Epithelial cell of esophagus (primary cell): ENCODE measurements around the gene CMTM1.

Experiments used
- DNase-seq: peaks from one replicate; pipeline ENCODE4 v3.0.0; 2010; ENCODE audit warnings: low read depth
- H3K4me3 ChIP-seq: 2 replicates; pipeline ENCODE4 v1.5.1; 2011; ENCODE audit warnings: mild to moderate bottlenecking, low read length, control low read depth
- CTCF ChIP-seq: IDR thresholded peaks from 2 replicates; pipeline ENCODE4 v1.5.1; 2011; ENCODE audit warnings: low read depth, mild to moderate bottlenecking, low read length, control low read depth, inconsistent platforms; ENCODE audit not compliant: insufficient read depth; ENCODE audit errors: missing control alignments

Gene CMTM1

GRCh38 chr16:66525396-66526180 is 40.7 kb upstream of the CMTM1 start:
- no peak for DNase-seq
- TF ChIP-seq CTCF = no peak
- H3K4me3 ChIP-seq = no peak overlapping the region

GRCh38 chr16:66528294-66528693 is 37.9 kb upstream of the CMTM1 start:
- H3K4me3 ChIP-seq = no peak overlapping the region
- no peak for TF ChIP-seq CTCF
- DNase-seq = no peak

GRCh38 chr16:66529475-66529874 is 36.8 kb upstream of the CMTM1 start:
- TF ChIP-seq CTCF = no peak
- no peak overlapping the region for H3K4me3 ChIP-seq
- no peak for DNase-seq

- H3K4me3 ChIP-seq = no peak overlapping the region
- TF ChIP-seq CTCF = no peak
- no peak for DNase-seq
Observed at GRCh38 chr16:66534376-66534799, 31.9 kb upstream of the CMTM1 start.

GRCh38 chr16:66536525-66536924 is 29.7 kb upstream of the CMTM1 start:
- H3K4me3 ChIP-seq = no peak overlapping the region
- DNase-seq = no peak
- TF ChIP-seq CTCF = no peak

- H3K4me3 ChIP-seq = no peak overlapping the region
- DNase-seq = no peak
- no peak for TF ChIP-seq CTCF
Observed at GRCh38 chr16:66537236-66537635, 29.0 kb upstream of the CMTM1 start.

- no peak overlapping the region for H3K4me3 ChIP-seq
- no peak for DNase-seq
- no peak for TF ChIP-seq CTCF
Observed at GRCh38 chr16:66538910-66539309, 27.3 kb upstream of the CMTM1 start.
